IPS DF 4.7 (cell line): ENCODE data around the gene NYNRIN.

ENCODE experiments used
- DNase-seq: peaks from one replicate; pipeline ENCODE4 v3.0.0-alpha.2; 2013; ENCODE audit warnings: low spot score; ENCODE audit errors: extremely low read depth

NYNRIN gene

DNA sequence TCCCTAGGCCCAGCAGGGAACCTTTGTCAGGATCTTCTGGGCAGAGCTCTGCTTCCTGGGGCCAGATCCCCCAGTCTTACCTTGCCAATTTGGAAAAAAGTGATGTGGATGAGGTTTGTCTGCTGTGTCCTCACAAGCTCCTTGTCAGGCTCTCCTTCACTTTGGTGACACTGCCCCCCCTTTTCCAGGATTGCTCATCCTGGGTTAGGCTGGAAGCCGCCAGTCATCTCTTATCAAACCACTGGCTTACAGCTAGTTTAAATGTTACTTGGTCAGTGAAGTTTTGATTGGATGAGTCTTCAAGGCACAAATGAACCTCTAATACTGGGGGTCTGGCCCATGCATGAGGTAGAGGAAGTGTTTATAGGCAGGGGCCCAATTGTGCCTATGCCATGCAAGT lies 15.3 kb downstream of the NYNRIN start:
- DNase-seq, result no peak

DNA sequence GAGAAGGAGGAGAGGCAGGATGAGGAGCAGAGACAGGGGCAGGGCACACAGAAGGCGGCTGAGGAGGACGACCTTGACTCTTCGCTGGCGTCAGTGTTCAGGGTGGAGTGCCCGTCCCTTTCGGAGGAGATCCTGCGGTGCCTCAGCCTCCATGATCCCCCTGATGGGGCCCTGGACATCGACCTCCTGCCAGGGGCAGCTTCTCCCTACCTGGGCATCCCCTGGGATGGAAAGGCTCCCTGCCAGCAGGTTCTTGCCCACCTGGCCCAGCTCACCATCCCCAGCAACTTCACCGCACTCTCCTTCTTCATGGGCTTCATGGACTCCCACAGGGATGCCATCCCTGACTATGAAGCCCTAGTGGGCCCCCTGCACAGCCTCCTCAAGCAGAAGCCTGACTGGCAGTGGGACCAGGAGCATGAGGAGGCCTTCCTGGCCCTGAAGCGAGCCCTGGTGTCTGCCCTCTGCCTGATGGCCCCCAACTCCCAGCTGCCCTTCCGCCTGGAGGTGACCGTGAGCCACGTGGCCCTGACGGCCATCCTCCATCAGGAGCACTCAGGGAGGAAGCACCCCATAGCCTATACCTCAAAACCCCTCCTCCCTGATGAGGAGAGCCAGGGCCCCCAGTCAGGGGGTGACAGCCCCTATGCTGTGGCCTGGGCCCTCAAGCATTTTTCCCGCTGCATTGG lies 16.1 kb downstream of the NYNRIN start:
- no peak for DNase-seq

DNA sequence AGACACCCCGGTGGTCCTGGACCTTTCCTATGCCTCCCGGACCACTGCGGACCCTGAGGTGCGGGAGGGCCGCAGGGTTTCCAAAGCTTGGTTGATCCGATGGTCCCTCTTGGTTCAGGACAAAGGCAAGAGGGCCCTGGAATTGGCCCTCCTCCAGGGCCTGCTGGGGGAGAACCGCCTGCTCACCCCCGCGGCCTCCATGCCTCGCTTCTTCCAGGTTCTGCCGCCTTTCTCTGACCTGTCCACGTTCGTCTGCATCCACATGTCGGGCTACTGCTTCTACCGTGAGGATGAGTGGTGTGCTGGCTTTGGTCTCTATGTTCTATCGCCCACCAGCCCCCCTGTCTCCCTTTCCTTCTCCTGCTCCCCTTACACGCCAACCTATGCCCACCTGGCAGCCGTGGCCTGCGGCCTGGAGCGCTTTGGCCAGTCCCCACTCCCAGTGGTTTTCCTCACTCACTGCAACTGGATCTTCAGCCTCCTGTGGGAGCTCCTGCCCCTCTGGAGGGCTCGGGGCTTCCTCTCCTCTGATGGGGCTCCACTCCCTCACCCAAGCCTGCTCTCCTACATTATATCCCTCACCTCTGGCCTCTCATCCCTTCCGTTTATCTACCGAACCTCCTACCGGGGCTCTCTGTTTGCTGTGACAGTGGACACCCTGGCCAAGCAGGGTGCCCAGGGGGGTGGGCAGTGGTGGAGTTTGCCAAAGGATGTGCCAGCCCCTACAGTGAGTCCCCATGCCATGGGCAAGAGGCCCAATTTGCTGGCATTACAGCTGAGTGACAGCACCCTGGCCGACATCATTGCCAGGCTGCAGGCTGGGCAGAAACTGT lies 16.8 kb downstream of the NYNRIN start:
- no peak for DNase-seq

DNA sequence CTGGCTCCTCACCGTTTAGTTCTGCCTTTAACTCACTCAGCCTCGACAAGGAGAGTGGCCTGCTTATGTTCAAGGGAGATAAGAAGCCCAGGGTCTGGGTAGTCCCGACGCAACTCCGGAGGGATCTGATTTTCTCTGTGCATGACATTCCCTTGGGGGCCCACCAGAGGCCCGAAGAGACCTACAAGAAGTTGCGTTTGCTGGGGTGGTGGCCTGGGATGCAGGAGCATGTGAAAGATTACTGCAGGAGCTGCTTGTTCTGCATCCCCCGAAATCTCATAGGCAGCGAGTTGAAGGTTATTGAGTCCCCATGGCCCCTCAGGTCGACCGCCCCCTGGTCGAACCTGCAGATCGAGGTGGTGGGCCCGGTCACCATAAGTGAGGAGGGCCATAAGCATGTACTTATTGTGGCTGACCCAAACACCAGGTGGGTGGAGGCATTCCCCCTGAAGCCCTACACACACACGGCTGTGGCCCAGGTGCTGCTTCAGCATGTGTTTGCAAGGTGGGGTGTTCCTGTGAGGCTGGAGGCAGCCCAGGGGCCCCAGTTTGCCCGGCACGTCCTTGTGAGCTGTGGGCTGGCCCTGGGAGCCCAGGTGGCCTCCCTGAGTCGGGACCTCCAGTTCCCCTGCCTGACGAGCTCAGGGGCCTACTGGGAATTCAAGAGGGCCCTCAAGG lies 17.6 kb downstream of the NYNRIN start:
- no peak for DNase-seq

- no peak for DNase-seq
Observed at GRCh38 chr14:24416932-24417619, 18.3 kb downstream of the NYNRIN start.

DNA sequence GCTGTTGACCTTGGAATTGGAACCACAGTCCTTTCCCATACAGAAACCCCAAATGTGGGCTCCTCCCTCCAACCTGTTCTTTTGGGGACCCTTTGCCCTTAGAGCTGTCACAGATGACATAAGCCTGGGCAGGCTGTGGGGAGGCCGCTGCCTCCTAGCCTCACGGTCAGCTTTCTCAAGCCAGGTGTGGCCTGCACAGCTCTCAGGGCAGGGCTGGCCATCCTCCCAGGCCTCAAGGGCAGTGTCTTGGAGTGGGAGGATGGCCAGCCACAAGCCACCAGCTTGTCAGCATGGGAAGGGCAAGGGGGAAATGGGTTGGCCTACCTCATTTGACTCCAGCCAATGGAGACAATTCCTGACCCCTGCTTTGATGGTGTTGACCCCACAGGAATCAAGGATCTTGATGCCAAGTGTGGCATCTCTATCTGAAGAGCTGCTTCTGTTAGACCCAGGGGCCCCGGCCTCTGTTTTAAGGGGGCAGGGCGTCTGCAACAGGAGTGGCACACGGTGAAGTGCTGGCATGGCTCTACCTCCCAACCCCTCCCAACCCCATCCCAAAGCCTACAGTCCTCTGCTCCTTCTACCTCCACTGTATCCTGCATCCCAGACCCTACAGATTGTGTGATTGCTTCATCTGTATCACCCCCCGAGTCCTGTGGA lies 19.2 kb downstream of the NYNRIN start:
- no peak for DNase-seq

DNA sequence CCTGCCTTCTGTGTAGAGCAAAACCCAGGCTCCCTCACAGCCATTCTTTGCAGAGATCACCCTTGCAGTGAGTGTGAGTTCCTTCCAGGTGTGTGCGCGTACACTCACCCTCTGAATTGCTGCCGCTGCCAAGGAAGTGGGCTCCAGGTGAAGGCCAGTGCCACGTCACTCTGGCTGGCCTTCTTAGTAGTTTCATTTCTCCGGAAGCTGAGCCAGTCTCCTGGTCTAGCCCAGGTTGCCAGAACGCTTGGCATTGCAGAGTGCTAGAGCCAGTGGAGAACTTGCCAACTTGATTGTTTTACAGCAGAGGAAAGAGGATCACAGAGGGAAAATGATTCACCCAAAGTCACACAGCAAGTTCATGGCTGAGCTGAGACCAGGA lies 19.7 kb downstream of the NYNRIN start:
- no peak for DNase-seq

DNA sequence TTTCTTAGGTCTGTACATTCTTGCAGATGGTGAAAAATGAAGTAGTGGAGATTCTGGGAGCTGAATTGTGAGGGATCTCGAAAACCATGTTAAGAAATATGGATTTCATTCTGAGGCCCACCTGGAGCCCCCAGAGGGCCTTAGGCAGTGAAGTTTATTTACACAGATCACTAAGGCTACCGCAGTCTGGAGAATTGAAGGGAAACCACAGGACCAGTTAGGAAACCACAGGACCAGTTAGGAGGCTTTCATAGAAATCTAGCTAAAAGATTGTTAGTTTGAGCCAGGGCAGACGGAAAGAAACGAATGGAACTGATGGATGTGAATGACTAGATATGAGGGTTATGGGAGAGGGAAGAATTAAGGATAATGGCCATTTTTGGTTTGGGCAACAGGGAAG lies 23.5 kb downstream of the NYNRIN start:
- DNase-seq, result no peak

GRCh38 chr14:24422694-24423601 lies 24.1 kb downstream of the NYNRIN start:
- DNase-seq, result no peak

DNA sequence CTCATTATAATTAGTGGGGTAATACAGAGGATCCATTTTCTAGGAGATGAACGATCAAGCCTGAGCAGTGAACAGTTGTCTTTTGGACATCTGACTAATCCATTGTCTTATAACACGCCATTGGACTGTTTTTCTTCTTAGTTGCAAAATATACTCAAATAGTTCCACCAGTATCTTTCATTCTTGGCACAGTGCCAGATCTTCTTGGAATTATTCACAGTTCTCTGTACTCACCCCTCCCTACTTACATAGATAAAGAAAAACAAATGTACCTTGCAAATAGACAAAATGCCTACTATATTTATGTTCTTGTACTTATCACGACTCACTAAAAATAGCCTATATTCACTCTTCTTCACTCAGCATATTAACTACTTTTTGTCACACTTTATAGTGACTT lies 26.9 kb downstream of the NYNRIN start:
- DNase-seq, result no peak

- no peak for DNase-seq
Observed at GRCh38 chr14:24426150-24426911, 27.5 kb downstream of the NYNRIN start.

- DNase-seq, result no peak
Observed at GRCh38 chr14:24426912-24427536, 28.2 kb downstream of the NYNRIN start.

- DNase-seq, result no peak
Observed at GRCh38 chr14:24427537-24428508, 29.0 kb downstream of the NYNRIN start.

DNA sequence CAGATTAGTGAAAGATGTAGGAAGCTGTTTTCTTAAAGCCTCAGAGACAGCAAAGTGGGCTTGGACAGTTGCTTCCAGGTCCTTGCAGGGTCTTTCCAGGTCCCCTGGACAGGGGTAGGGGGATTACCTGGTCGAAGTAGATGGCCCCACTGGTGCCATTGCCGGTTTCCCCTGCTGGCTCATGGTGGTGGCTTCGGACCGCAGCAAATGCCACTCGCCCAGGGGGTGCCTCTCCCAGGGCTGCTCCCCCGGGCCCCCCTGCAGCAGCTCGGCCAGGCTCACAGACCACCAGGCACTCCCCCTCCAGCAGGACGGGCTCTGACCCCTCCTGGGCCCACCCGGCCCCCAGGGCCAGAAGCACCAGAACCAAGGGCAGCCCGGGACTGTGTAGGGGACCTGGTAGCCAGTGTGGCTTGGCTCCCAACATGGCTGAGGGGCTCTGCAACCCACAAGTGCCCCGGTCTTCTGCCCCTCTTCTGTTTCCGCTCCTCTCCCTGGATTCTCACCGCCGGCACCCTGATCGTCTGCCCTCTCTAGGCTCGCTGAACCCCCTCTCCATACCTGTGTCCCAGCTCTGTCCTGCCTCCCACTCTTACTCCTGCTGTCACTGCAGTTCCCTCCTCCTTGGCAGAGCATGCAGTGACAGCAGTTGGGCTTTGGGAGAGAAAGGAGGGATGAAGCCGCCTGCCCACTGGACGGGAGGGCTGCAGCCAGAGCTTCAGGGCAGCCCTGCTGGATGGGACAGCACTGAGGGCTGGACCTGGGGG lies 30.0 kb downstream of the NYNRIN start:
- no peak for DNase-seq

DNA sequence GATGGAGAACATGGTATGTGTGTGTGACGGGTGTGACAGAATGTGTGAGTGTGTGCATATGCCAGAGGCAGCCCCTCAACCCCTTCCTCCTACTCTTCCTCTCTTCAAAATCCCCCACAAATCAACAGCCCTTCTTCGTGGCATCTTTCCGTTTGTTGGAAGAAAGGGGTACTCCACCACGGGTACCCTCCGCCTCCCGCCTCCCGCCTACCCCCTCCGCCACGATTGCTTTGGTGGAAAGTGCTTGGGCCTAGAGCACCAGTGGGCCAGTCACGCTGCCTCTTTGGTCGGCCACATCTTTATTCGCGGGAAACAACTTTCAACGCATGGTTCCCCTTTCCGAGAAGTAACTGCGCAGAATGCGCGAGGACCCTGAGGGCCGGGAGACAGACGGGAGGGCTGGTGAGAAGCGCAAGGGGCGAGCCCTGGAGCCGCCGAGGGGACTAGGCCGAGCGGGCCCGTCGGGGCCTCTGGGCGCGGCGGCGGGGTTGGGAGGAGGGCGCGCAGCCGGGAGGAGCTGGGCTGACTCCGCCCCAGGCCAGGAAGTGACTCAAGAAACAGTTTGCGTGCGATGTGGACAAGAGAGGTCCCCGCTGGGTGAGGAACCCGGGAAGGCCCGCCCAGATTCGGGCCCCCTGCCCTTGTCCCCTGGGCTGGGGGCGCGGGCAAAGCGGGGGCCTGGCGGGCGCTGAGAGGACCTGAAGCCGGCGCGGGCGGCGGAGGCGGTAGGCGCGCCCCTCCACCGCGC lies 30.8 kb downstream of the NYNRIN start, which contains the start of the genes CBLN3 and KHNYN:
Gene CBLN3 (minus strand): TSS at position 274 of the 748 bp plus-strand sequence. CDS start 614 bp downstream, outside the sequence.
Gene KHNYN (plus strand): TSS at position 560 of the 748 bp plus-strand sequence. CDS start 777 bp downstream, outside the sequence.
- DNase-seq, result no peak

GRCh38 chr14:24430143-24430681 lies 31.4 kb downstream of the NYNRIN start:
- no peak for DNase-seq
